Skeletal muscle satellite cell (primary cell): ENCODE measurements around the gene USP30. TPM values are rescaled to one million over a fixed set of nuclear protein-coding genes. Genes with fewer than 3 reads are reported as not detected.

Experiments
- H3K27me3 ChIP-seq: 2 replicates; pipeline ENCODE4 v1.7.0; 2013; ENCODE audit warnings: low read length; ENCODE audit not compliant: control insufficient read depth, insufficient read depth
- H3K36me3 ChIP-seq: 2 replicates; pipeline ENCODE4 v1.7.0; 2013; ENCODE audit warnings: mild to moderate bottlenecking, control low read depth, low read length; ENCODE audit not compliant: insufficient read depth
- H3K4me1 ChIP-seq: 2 replicates; pipeline ENCODE4 v1.7.0; 2013; ENCODE audit warnings: low read length; ENCODE audit not compliant: control insufficient read depth, insufficient read depth
- H3K4me2 ChIP-seq: 2 replicates; pipeline ENCODE4 v1.7.0; 2013; ENCODE audit warnings: mild to moderate bottlenecking, low read length
- H3K4me3 ChIP-seq: 2 replicates; pipeline ENCODE4 v1.7.0; 2013; ENCODE audit warnings: low read length
- H3K9ac ChIP-seq: 2 replicates; pipeline ENCODE4 v1.7.0; 2013; ENCODE audit warnings: mild to moderate bottlenecking, low read depth, low read length, moderate library complexity
- H3K9me3 ChIP-seq: replicated peaks from 2 replicates; pipeline ENCODE4 v1.7.0; 2013; ENCODE audit warnings: mild to moderate bottlenecking, control low read depth, low read length
- small RNA-seq: library from RNA; depleted of rRNA; stranded (forward); fragments of <200 nt; gene quantifications from one replicate; pipeline ENCODE3, GENCODE V24; 2012

Gene USP30

GRCh38 chr12:109131154-109132050 is 79.0 kb downstream of the USP30 start:
- no peaks in the 10 kb centered on the region for H3K36me3 ChIP-seq
- H3K9ac ChIP-seq, result no peak overlapping the region
- no peaks in the 10 kb centered on the region for H3K9me3 ChIP-seq
- peak overlapping the region; percentile 45 for H3K4me2 ChIP-seq
- H3K4me1 ChIP-seq, result peaks cover 13% of the 10 kb centered on the region
- peaks cover 24% of the 10 kb centered on the region for H3K27me3 ChIP-seq
- peak overlapping the region; percentile 1 for H3K4me3 ChIP-seq

DNA sequence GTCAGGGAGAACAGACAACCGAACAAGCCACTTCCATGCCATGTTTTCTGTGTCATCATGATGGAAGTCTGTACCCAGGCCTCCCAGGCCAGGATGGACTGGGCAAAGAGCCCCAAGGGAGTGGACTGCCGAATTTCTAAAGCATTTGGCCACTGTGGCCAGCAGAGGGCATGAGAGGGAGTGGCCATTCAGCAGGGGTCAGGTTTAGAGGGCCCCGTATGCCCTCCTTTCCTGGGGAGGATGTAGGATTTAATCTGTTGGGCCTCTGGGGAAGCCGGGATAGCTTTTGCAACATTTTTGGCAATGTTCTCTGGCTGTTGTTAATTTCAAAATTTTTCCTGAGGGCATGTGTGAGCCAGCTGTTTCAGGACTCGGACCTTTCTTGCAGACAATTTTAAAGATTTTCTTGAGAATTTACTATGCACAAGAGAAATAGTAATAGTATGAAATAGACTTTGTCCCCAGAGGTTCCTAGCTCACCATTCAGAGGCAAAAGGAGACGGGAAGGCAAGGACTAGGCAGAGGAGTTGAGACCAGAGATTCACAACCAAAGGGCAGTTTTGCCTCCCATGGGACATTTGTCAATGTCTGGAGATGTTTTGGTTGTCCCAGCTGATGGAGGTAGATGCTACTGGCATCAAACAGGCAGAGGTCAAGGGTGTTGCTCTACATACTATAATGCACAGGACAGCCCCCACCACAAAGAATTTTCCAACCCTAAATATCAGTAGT is 82.0 kb downstream of the USP30 start:
- H3K4me3 ChIP-seq, result no peak overlapping the region
- peaks cover 13% of the 10 kb centered on the region for H3K4me1 ChIP-seq
- peaks cover 25% of the 10 kb centered on the region for H3K27me3 ChIP-seq
- H3K4me2 ChIP-seq, result no peak overlapping the region
- no peak overlapping the region for H3K9ac ChIP-seq
- no peaks in the 10 kb centered on the region for H3K9me3 ChIP-seq
- no peaks in the 10 kb centered on the region for H3K36me3 ChIP-seq

- Histone ChIP-seq H3K27me3 (peaks cover 16% of the 10 kb centered on the region), H3K4me1 (no peaks in the 10 kb centered on the region), H3K4me3 (no peak overlapping the region), H3K9me3 (no peaks in the 10 kb centered on the region), H3K4me2 (no peak overlapping the region), H3K36me3 (no peaks in the 10 kb centered on the region), H3K9ac (no peak overlapping the region)
Measured at GRCh38 chr12:109137055-109137454, 84.7 kb downstream of the USP30 start.

Small RNAs within 50 kb of the gene (small RNA-seq; reads per million reads assigned to genes)
- gene AC190387.1 (not detected), gene RNA5SP372 (0.21 reads per million)
